HepG2 (cell line): ENCODE results near the gene API5. TPM values are rescaled to one million over a fixed set of nuclear protein-coding genes. Genes with fewer than 3 reads are reported as not detected.
A peak's percentile ranks its signal among the peaks of the same experiment; 100 is the strongest.

Experiments
- FOXK1 ChIP-seq: sonication (generic); formaldehyde crosslinking; IDR thresholded peaks from 2 replicates; pipeline ENCODE4 v1.4.0; 2020; ENCODE audit warnings: low read depth, missing genetic modification reagents, borderline replicate concordance
- GMEB1 ChIP-seq: sonication (generic); formaldehyde crosslinking; IDR thresholded peaks from 2 replicates; pipeline ENCODE4 v1.5.1; 2020; ENCODE audit warnings: missing genetic modification reagents, mild to moderate bottlenecking, borderline replicate concordance
- HNRNPH1 ChIP-seq: fragments of 200-400 bp; formaldehyde crosslinking; optimal IDR thresholded peaks from 2 replicates; pipeline ENCODE3; 2017; ENCODE audit warnings: mild to moderate bottlenecking, low read depth, low read length
- KLF9 ChIP-seq: IDR thresholded peaks from 2 replicates; pipeline ENCODE4 v1.6.1; 2016; ENCODE audit warnings: low read depth
- MAFK ChIP-seq, 2 experiments: IDR thresholded peaks in 1 of 2; conservative IDR thresholded peaks in 1 of 2; 2 replicates each; pipeline ENCODE4 v1.6.1; 2011; ENCODE audit warnings: improper control_type of control experiment in 2 of 2, low read length in 2 of 2
- MTA3 ChIP-seq: sonication (generic); formaldehyde crosslinking; IDR thresholded peaks from 2 replicates; pipeline ENCODE4 v1.4.0; 2020; ENCODE audit warnings: missing genetic modification reagents
- NPAS2 ChIP-seq: sonication (generic); formaldehyde crosslinking; IDR thresholded peaks from 2 replicates; pipeline ENCODE4 v1.8.0; 2022; ENCODE audit warnings: mild to moderate bottlenecking, missing genetic modification reagents, borderline replicate concordance
- RERE ChIP-seq: IDR thresholded peaks from 2 replicates; pipeline ENCODE4 v1.6.1; 2016; ENCODE audit warnings: low read depth, missing genetic modification reagents, missing compliant biosample characterization
- SALL2 ChIP-seq: sonication (generic); formaldehyde crosslinking; IDR thresholded peaks from 2 replicates; pipeline ENCODE4 v1.8.1; 2023; ENCODE audit warnings: mild to moderate bottlenecking, missing genetic modification reagents, inconsistent platforms
- SRSF4 ChIP-seq: fragments of 200-400 bp; formaldehyde crosslinking; IDR thresholded peaks from one replicate; pipeline ENCODE4 v1.6.1; 2018; ENCODE audit warnings: mild to moderate bottlenecking, low read depth, low read length, moderate library complexity; ENCODE audit not compliant: poor library complexity, severe bottlenecking
- TAF1 ChIP-seq: sonication (generic); formaldehyde crosslinking; IDR thresholded peaks from 2 replicates; pipeline ENCODE4 v1.4.0; 2020; ENCODE audit warnings: missing genetic modification reagents
- WIZ ChIP-seq: sonication (generic); formaldehyde crosslinking; IDR thresholded peaks from 2 replicates; pipeline ENCODE4 v1.5.1; 2020; ENCODE audit warnings: mild to moderate bottlenecking, missing genetic modification reagents
- ZBED4 ChIP-seq: sonication (generic); formaldehyde crosslinking; IDR thresholded peaks from 2 replicates; pipeline ENCODE4 v1.4.0; 2020; ENCODE audit warnings: missing genetic modification reagents, borderline replicate concordance
- ZNF275 ChIP-seq: sonication (generic); formaldehyde crosslinking; IDR thresholded peaks from 2 replicates; pipeline ENCODE4 v1.8.0; 2022; ENCODE audit warnings: missing genetic modification reagents, mild to moderate bottlenecking, inconsistent platforms, borderline replicate concordance
- ZNF558 ChIP-seq: sonication (generic); formaldehyde crosslinking; IDR thresholded peaks from 2 replicates; pipeline ENCODE4 v1.9.0; 2022; ENCODE audit warnings: mild to moderate bottlenecking, missing genetic modification reagents, borderline replicate concordance
- ZNF572 ChIP-seq: sonication (generic); formaldehyde crosslinking; IDR thresholded peaks from 2 replicates; pipeline ENCODE4 v1.5.1; 2020; ENCODE audit warnings: mild to moderate bottlenecking, missing genetic modification reagents
- polyA plus RNA-seq, 8 experiments: library from polyadenylated mRNA; depleted of rRNA in 3 of 8; stranded (reverse) in 7 of 8; unstranded in 1 of 8; fragments of >200 nt; fragmentation: Illumina TruSeq in 4 of 8; extraction: Trizol in 4 of 8; gene quantifications; 2 replicates each; pipeline versions ENCODE4 v1.2.1 to v1.2.3, GENCODE V29; 2011 to 2016; ENCODE audit warnings: low read depth in 4 of 8, missing spikeins in 1 of 8, mixed read lengths in 1 of 8; ENCODE audit not compliant: insufficient read depth in 1 of 8
- total RNA-seq, 5 experiments: library from RNA; depleted of rRNA; stranded (reverse); fragments of >200 nt; fragmentation: Illumina TruSeq; extraction: Trizol; gene quantifications; 2 replicates each; pipeline ENCODE4 v1.2.3, GENCODE V29; 2016; ENCODE audit warnings: low read depth in 1 of 5

Gene API5
- total and polyA plus RNA-seq, 2 of the 13 experiments (the other 11 are each of a cell fraction or from before 2014, with no cell fraction given), result 21.6 to 59.0 TPM

- TF ChIP-seq RERE (CRISPR knock-in tag) (no peak), HNRNPH1 (no peak), ZNF275 (CRISPR knock-in tag) (peak; percentile 56; the same call in 1 of the 2 replicates), KLF9 (CRISPR knock-in tag) (no peak), WIZ (CRISPR knock-in tag) (no peak), ZBED4 (CRISPR knock-in tag) (peak; percentile 78; the same call in 1 of the 2 replicates), ZNF558 (CRISPR knock-in tag) (peak; percentile 71; the same call in 1 of the 2 replicates), NPAS2 (CRISPR knock-in tag) (no peak), MTA3 (CRISPR knock-in tag) (no peak), TAF1 (CRISPR knock-in tag) (peak; percentile 97), SRSF4 (no peak), FOXK1 (CRISPR knock-in tag) (peak; percentile 88; the same call in 1 of the 2 replicates), MAFK (conservative IDR thresholded peaks at IDR 0.05 in 1 of 2, IDR thresholded peaks at IDR 0.05 in 1 of 2; ENCODE audit: low read length in 2 of 2) (no peak), GMEB1 (CRISPR knock-in tag) (peak; percentile 100), ZNF572 (CRISPR knock-in tag) (no peak), SALL2 (CRISPR knock-in tag) (peak; percentile 78; the same call in 1 of the 2 replicates)
These were observed at the start of gene API5 (continued) for GRCh38 chr11:43311791-43312607.
